NCI-H1694 treated with DMSO at 0.1 percent for 48 hours (cell line): ENCODE measurements around the gene CELA1.

Source experiments
- DNase-seq: peaks from one replicate; lab custom pipeline; 2025; lab: John Stamatoyannopoulos, UW

The CELA1 gene

GRCh38 chr12:51346581-51346980 is at the start of gene CELA1:
Gene CELA1, minus strand, starts transcription at chr12:51346679. Its CDS starts 41 bp downstream, at chr12:51346638.
- no peak for DNase-seq

- no peak for DNase-seq
Measured at GRCh38 chr12:51395283-51396230, 49.1 kb upstream of the CELA1 start.

- no peak for DNase-seq
Measured at GRCh38 chr12:51393676-51394545, 47.4 kb upstream of the CELA1 start.

- DNase-seq, result no peak
Measured at GRCh38 chr12:51392556-51393237, 46.2 kb upstream of the CELA1 start.

- no peak for DNase-seq
Measured at GRCh38 chr12:51391283-51392123, 45.0 kb upstream of the CELA1 start, which contains the start of gene GALNT6. Gene GALNT6, minus strand, starts transcription at chr12:51391406. Its CDS starts 11,625 bp downstream, at chr12:51379781.

GRCh38 chr12:51390891-51391282 is 44.4 kb upstream of the CELA1 start:
- no peak for DNase-seq

GRCh38 chr12:51390457-51390856 is 44.0 kb upstream of the CELA1 start:
- DNase-seq, result no peak

GRCh38 chr12:51389302-51389999 is 43.0 kb upstream of the CELA1 start:
- no peak for DNase-seq

GRCh38 chr12:51388846-51389245 is 42.4 kb upstream of the CELA1 start:
- no peak for DNase-seq

- no peak for DNase-seq
Measured at GRCh38 chr12:51388069-51388799, 41.8 kb upstream of the CELA1 start.

- no peak for DNase-seq
Measured at GRCh38 chr12:51386351-51386750, 39.9 kb upstream of the CELA1 start.

- DNase-seq, result no peak
Measured at GRCh38 chr12:51383269-51383905, 36.9 kb upstream of the CELA1 start.

GRCh38 chr12:51382173-51382572 is 35.7 kb upstream of the CELA1 start:
- no peak for DNase-seq

- DNase-seq, result no peak
Measured at GRCh38 chr12:51381226-51382079, 35.0 kb upstream of the CELA1 start.

- no peak for DNase-seq
Measured at GRCh38 chr12:51379571-51379970, 33.1 kb upstream of the CELA1 start.

- no peak for DNase-seq
Measured at GRCh38 chr12:51378749-51379148, 32.3 kb upstream of the CELA1 start.

- no peak for DNase-seq
Measured at GRCh38 chr12:51377099-51377984, 30.9 kb upstream of the CELA1 start.
